ENCODE measurements around the gene ULK4.
"Not testable (repeated sequence)": the region's sequence is repeated elsewhere in the genome, so short reads cannot be mapped to it uniquely, and the experiment has no call there.

ULK4 gene

DNA sequence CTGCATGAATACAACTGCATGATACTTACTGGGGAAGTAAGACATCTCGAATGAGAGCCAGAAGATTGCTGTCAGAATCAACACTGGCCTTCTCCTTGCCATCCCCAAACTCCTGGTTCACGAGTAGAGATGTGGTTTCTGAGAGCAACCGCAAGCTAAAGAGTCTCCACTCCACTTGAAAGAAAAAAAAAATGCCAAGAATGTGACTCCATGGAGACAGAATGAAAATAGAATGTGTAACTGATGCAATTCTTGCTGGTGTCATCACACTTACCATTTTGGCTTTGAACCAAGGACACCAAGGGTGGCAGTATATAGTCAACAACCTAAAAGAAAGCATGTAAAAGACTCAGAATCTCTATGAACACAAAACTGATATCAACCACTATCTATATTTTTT, 280.4 kb downstream of the ULK4 start:
- H3K4me3 ChIP-seq (ENCODE audit: low read length) = no peak overlapping the region

DNA sequence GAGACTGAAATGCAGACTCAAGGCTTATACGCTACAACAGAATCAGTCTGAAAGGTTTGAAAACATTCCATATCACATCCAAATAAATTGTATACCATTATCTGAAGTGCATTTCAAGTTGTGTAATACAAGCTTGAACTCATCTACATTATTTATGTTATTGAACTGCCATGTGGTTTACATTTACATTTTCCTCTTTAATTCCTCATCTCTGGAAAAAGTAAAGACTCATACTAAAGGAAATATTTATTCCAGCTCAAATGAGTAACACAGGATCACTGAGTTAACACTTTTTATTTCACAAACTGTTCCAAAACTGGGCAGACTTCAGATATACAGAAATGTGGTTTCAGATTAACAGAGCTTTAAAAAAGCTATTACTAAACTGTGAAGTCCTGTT, 282.5 kb downstream of the ULK4 start:
- H3K4me3 ChIP-seq (ENCODE audit: low read length) = no peak overlapping the region
- no peak for DNase-seq (ENCODE audit: low read depth)
- TF ChIP-seq, protein P1, sequence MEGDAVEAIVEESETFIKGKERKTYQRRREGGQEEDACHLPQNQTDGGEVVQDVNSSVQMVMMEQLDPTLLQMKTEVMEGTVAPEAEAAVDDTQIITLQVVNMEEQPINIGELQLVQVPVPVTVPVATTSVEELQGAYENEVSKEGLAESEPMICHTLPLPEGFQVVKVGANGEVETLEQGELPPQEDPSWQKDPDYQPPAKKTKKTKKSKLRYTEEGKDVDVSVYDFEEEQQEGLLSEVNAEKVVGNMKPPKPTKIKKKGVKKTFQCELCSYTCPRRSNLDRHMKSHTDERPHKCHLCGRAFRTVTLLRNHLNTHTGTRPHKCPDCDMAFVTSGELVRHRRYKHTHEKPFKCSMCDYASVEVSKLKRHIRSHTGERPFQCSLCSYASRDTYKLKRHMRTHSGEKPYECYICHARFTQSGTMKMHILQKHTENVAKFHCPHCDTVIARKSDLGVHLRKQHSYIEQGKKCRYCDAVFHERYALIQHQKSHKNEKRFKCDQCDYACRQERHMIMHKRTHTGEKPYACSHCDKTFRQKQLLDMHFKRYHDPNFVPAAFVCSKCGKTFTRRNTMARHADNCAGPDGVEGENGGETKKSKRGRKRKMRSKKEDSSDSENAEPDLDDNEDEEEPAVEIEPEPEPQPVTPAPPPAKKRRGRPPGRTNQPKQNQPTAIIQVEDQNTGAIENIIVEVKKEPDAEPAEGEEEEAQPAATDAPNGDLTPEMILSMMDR (conservative IDR thresholded peaks at IDR 0.05; ENCODE audit: low read depth, low read length) = no peak

More for the DNA sequence above, 280.4 kb downstream of the ULK4 start:
- TF ChIP-seq, protein P1 (conservative IDR thresholded peaks at IDR 0.05; ENCODE audit: low read depth, low read length) = no peak
- peak; percentile 63 for DNase-seq (ENCODE audit: low read depth)

DNA sequence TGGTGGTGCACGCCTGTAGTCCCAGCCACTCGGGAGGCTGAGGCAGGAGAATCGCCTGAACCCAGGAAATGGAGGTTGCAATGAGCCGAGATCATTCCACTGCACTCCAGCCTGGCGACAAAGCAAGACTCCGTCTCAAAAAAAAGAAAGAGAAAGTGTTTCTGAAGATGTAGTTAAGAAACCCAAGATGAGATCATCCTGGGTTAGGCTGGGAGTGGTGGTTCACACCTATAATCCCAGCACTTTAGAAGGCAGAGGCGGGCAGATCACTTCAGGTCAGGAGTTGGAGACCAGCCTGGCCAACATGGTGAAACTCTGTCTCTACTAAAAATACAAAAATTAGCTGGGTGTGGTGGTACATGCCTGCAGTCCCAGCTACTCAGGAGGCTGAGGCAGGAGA, 286.8 kb downstream of the ULK4 start:
- not testable (repeated sequence) for DNase-seq (ENCODE audit: low read depth); H3K4me3 ChIP-seq (ENCODE audit: low read length)

DNA sequence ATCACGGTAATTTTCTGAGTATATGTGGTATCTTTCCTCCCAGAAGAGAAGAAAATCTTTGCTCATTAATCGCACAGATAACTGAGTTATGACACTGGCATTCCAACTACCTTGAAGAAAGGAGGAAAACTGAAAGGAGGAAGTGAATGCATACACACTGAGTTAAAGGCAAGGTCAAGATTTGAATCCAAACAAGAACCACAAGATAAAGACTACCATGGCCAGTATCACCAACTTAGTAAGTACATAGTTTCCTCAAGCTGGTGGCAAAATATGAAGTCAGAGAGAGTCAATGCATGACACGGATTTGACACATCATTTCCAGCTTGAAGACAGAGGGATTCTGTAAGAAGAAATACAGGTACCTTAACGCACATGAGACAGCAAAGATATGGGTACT, 287.5 kb downstream of the ULK4 start:
- DNase-seq (ENCODE audit: low read depth) = no peak
- TF ChIP-seq, protein P1 (conservative IDR thresholded peaks at IDR 0.05; ENCODE audit: low read depth, low read length) = no peak

DNA sequence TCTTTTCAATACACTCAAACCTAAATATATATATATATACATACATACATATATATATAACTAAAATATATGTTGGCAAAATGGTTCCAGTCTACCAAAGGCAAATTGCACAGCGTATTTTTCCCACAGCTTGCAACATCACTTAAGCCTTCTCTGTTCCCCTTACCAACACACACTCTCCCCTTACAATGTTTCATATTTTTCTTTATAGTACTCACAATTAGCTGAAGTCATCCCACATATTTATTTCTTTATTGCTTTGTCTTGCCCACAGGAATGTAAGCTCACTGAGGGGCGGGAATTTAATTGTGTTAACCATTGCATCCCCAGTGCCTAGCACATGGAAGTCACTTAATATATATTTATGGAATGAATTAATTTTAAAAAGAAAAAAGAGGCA, 288.3 kb downstream of the ULK4 start:
- TF ChIP-seq, protein P1 (conservative IDR thresholded peaks at IDR 0.05; ENCODE audit: low read depth, low read length) = no peak
- DNase-seq (ENCODE audit: low read depth) = no peak
- H3K4me3 ChIP-seq (ENCODE audit: low read length) = no peak overlapping the region

More for the DNA sequence above, 287.5 kb downstream of the ULK4 start:
- H3K4me3 ChIP-seq (ENCODE audit: low read length) = no peak overlapping the region

DNA sequence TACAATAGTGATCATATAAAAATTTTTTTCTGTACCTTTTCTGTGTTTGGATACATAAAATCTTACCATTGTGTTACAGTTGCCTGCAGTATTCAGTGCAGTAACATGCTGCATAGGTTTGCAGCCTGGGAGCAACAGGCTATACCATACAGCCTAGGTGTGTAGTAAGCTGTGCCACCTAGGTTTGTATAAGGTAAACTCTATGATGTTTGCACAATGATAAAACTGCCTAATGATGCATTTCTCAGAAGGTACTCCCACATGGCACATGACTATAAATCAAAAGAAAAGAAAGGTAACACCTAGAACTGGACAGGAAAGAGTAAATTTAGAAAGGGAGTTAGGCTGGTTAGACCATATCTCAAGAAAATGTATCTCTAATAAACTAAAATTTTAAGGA, 293.5 kb downstream of the ULK4 start:
- TF ChIP-seq, protein P1 (conservative IDR thresholded peaks at IDR 0.05; ENCODE audit: low read depth, low read length) = no peak
- H3K4me3 ChIP-seq (ENCODE audit: low read length) = no peak overlapping the region
- no peak for DNase-seq (ENCODE audit: low read depth)

DNA sequence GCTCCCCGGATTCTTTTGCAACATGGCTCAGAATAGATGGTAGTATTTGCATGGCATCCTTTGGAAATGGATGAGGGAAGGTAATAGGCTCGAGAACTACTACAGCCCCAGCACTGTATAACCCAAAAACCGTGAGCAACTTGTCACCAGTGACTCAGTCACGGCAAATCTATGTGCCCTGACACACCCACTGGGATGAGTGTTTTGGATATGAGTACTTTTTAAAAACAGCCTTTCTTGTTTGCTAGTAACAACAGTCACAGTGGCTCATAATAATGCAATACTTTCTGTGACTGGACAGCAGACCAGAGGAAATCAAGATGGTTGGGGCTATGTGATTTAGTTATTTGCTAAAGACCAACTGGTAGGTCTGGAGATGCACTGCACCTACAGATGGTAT, 299.6 kb downstream of the ULK4 start:
- DNase-seq (ENCODE audit: low read depth) = no peak
- TF ChIP-seq, protein P1 (conservative IDR thresholded peaks at IDR 0.05; ENCODE audit: low read depth, low read length) = no peak
- no peak overlapping the region for H3K4me3 ChIP-seq (ENCODE audit: low read length)

DNA sequence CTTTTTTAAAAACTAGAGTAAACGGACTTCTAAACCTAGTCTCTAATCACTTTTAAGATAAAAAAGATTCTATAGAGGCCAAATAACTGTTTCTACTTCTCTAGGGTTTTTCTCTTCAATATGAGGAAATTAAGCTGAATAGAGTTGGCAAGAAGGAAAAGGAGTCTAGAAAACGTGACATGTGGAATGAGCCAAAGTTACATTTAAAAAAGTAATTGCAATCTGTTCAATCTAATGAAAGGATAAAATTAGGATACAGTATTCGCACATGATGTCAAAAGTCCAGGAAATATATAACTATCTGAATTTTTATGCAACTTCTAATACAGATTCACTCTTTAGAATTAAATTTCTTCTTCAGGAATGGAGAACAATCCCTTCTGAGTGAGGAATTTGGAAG, 300.1 kb downstream of the ULK4 start:
- TF ChIP-seq, protein P1 (conservative IDR thresholded peaks at IDR 0.05; ENCODE audit: low read depth, low read length) = no peak
- no peak for DNase-seq (ENCODE audit: low read depth)
- H3K4me3 ChIP-seq (ENCODE audit: low read length) = no peak overlapping the region
